HepG2 (cell line): ENCODE data around the gene RPA1. TPM values are rescaled to one million over a fixed set of nuclear protein-coding genes. Genes with fewer than 3 reads are reported as not detected.
"Not testable (repeated sequence)": the region's sequence is repeated elsewhere in the genome, so short reads cannot be mapped to it uniquely, and the experiment has no call there.

Experiments
- ATAC-seq: fragments of 200-7000 bp; cut with Tn5 transposase; 3 replicates; pipeline ENCODE4 v1.9.1; 2020; ENCODE audit warnings: mild to moderate bottlenecking, moderate library complexity
- BruUV-seq: library from RNA; stranded (reverse); fragments of 400-500 nt; replicated peaks from 2 replicates; lab custom pipeline; 2021; lab: Mats Ljungman, UMichigan
- CTCF ChIA-PET: fragments of 300-600 bp; formaldehyde crosslinking; extraction: SDS; loops from one replicate; lab custom pipeline; 2021; ENCODE audit warnings: low total read pairs, inconsistent platforms, low intra/inter-chr PET ratio; lab: Yijun Ruan, JAX
- POLR2A ChIA-PET: fragments of 350-600 bp; sonication (Branson Sonifier 250); formaldehyde crosslinking; loops from one replicate; lab custom pipeline; 2020; ENCODE audit warnings: antibody characterized with exemption, inconsistent platforms; lab: Yijun Ruan, JAX
- DNase-seq: peaks from one replicate; pipeline ENCODE4 v3.0.0-alpha.2; 2015; ENCODE audit warnings: low spot score
- FAIRE-seq: peaks from 3 replicates; lab custom pipeline; 2011; peaks lifted over from hg19 to GRCh38; lab: Jason Lieb, UNC
- H2AFZ ChIP-seq: one replicate; pipeline ENCODE4 v1.6.1; 2011; ENCODE audit warnings: low read length, inconsistent platforms
- H3K27ac ChIP-seq: fragments of 300-600 bp; 3 replicates; pipeline ENCODE4 v1.8.0; 2011; ENCODE audit warnings: mixed run types, mild to moderate bottlenecking, mixed read lengths, low read length, inconsistent platforms; ENCODE audit not compliant: insufficient read depth; ENCODE audit errors: extremely low read length
- H3K27me3 ChIP-seq, 2 experiments: fragments of 200-600 bp in 1 of 2; 2 replicates in 1 of 2; 3 replicates in 1 of 2; pipeline versions ENCODE4 v1.6.0 to v1.8.0; 2011; ENCODE audit warnings: low read length in 2 of 2, mild to moderate bottlenecking in 2 of 2, moderate library complexity in 2 of 2, inconsistent platforms in 1 of 2; ENCODE audit not compliant: insufficient read depth in 2 of 2, control insufficient read depth in 1 of 2
- H3K36me3 ChIP-seq, 2 experiments: fragments of 200-600 bp in 1 of 2; replicated peaks in 1 of 2; 2 replicates in 1 of 2; 3 replicates in 1 of 2; pipeline versions ENCODE4 v1.5.1 to v1.8.0; 2011; ENCODE audit warnings: low read length in 2 of 2, inconsistent platforms in 1 of 2; ENCODE audit not compliant: insufficient read depth in 2 of 2, control insufficient read depth in 1 of 2
- H3K4me1 ChIP-seq: 2 replicates; pipeline ENCODE4 v1.5.1; 2012; ENCODE audit warnings: low read length, inconsistent platforms; ENCODE audit not compliant: insufficient read depth
- H3K4me2 ChIP-seq: 2 replicates; pipeline ENCODE4 v1.6.0; 2011; ENCODE audit warnings: low read depth, low read length, inconsistent platforms
- H3K4me3 ChIP-seq, 3 experiments: fragments of 200-600 bp in 1 of 3; sonication (generic), shearing (Covaris generic) in 1 of 3; replicated peaks in 1 of 3; 2 replicates each; pipeline ENCODE4 v1.5.1; 2011 to 2016; ENCODE audit warnings: low read length in 3 of 3, inconsistent platforms in 2 of 3, low read depth in 2 of 3, mild to moderate bottlenecking in 2 of 3, control low read depth in 1 of 3, mixed read lengths in 1 of 3; ENCODE audit not compliant: insufficient read depth in 1 of 3
- H3K79me2 ChIP-seq: one replicate; pipeline ENCODE4 v1.6.1; 2011; ENCODE audit warnings: low read length, inconsistent platforms; ENCODE audit not compliant: insufficient read depth
- H3K9ac ChIP-seq: 2 replicates; pipeline ENCODE4 v1.6.0; 2011; ENCODE audit warnings: mild to moderate bottlenecking, low read depth, low read length, inconsistent platforms; ENCODE audit not compliant: insufficient read depth
- H3K9me3 ChIP-seq: 2 replicates; pipeline ENCODE4 v1.5.1; 2012; ENCODE audit warnings: mild to moderate bottlenecking, low read length
- H4K20me1 ChIP-seq: 2 replicates; pipeline ENCODE4 v1.6.0; 2011; ENCODE audit warnings: inconsistent platforms, mild to moderate bottlenecking, low read length, moderate library complexity; ENCODE audit not compliant: insufficient read depth
- ASH2L ChIP-seq: fragments of 300-600, 200-600 bp; sonication (generic); IDR thresholded peaks from 2 replicates; pipeline ENCODE4 v1.7.0; 2017; ENCODE audit warnings: low read depth, mild to moderate bottlenecking, moderate library complexity, mixed read lengths, low read length; ENCODE audit not compliant: insufficient read length
- EEA1 ChIP-seq: sonication (generic); formaldehyde crosslinking; IDR thresholded peaks from 2 replicates; pipeline ENCODE4 v1.5.1; 2020; ENCODE audit warnings: mild to moderate bottlenecking, missing genetic modification reagents, borderline replicate concordance
- KLF13 ChIP-seq: sonication (generic); formaldehyde crosslinking; IDR thresholded peaks from 2 replicates; pipeline ENCODE4 v1.4.0; 2020; ENCODE audit warnings: mild to moderate bottlenecking, missing genetic modification reagents
- MBNL3 ChIP-seq: fragments of 250-450 bp; sonication (Bioruptor Pico); conservative IDR thresholded peaks from 2 replicates; pipeline ENCODE4 v1.8.0; 2022; ENCODE audit warnings: mild to moderate bottlenecking, inconsistent platforms
- SIX4 ChIP-seq: sonication (generic); formaldehyde crosslinking; IDR thresholded peaks from 2 replicates; pipeline ENCODE4 v1.4.0; 2020; ENCODE audit warnings: missing genetic modification reagents
- ZBTB25 ChIP-seq: IDR thresholded peaks from 2 replicates; pipeline ENCODE4 v1.6.1; 2018; ENCODE audit warnings: missing genetic modification reagents
- ZNF775 ChIP-seq: sonication (generic); formaldehyde crosslinking; IDR thresholded peaks from 2 replicates; pipeline ENCODE4 v1.4.0; 2020; ENCODE audit warnings: missing genetic modification reagents, mild to moderate bottlenecking, moderate library complexity, borderline replicate concordance
- ZNF782 ChIP-seq: sonication (generic); formaldehyde crosslinking; IDR thresholded peaks from 2 replicates; pipeline ENCODE4 v1.4.0; 2020; ENCODE audit warnings: missing genetic modification reagents, mild to moderate bottlenecking, borderline replicate concordance
- ZNF841 ChIP-seq: sonication (generic); formaldehyde crosslinking; IDR thresholded peaks from 2 replicates; pipeline ENCODE4 v1.8.1; 2023; ENCODE audit warnings: missing genetic modification reagents, borderline replicate concordance
- WGBS: methylation state at CpG from one replicate; pipeline ENCODE4 v1.1.6; 2017; ENCODE audit warnings: low lambda C conversion rate; 5-methylcytosine and 5-hydroxymethylcytosine counted together
- in situ Hi-C: cut with HindIII; loops from 2 replicates; pipeline ENCODE4 v1.10.0; 2017; ENCODE audit warnings: low pct_unique_long_range_greater_than_20kb; ENCODE audit not compliant: extremely low pct_ligation_motif_present
- intact Hi-C: fragments of 100-400 bp; cut with micrococcal nuclease; formaldehyde crosslinking; loops from one replicate; pipeline ENCODE4 v1.10.0; 2022; ENCODE audit not compliant: unreplicated experiment
- polyA plus RNA-seq, 8 experiments: library from polyadenylated mRNA; depleted of rRNA in 3 of 8; stranded (reverse) in 7 of 8; unstranded in 1 of 8; fragments of >200 nt; fragmentation: Illumina TruSeq in 4 of 8; extraction: Trizol in 4 of 8; gene quantifications; 2 replicates each; pipeline versions ENCODE4 v1.2.1 to v1.2.3, GENCODE V29; 2011 to 2016; ENCODE audit warnings: low read depth in 4 of 8, missing spikeins in 1 of 8, mixed read lengths in 1 of 8; ENCODE audit not compliant: insufficient read depth in 1 of 8
- total RNA-seq, 5 experiments: library from RNA; depleted of rRNA; stranded (reverse); fragments of >200 nt; fragmentation: Illumina TruSeq; extraction: Trizol; gene quantifications; 2 replicates each; pipeline ENCODE4 v1.2.3, GENCODE V29; 2016; ENCODE audit warnings: low read depth in 1 of 5
- TF ChIP-seq, protein P1 (sequence below): sonication (generic); formaldehyde crosslinking; IDR thresholded peaks from 2 replicates; pipeline ENCODE4 v1.4.0; 2020; ENCODE audit warnings: missing genetic modification reagents

RPA1 gene
- total and polyA plus RNA-seq, 2 of the 13 experiments (the other 11 are each of a cell fraction or from before 2014, with no cell fraction given): 13.9 to 37.6 TPM

DNA sequence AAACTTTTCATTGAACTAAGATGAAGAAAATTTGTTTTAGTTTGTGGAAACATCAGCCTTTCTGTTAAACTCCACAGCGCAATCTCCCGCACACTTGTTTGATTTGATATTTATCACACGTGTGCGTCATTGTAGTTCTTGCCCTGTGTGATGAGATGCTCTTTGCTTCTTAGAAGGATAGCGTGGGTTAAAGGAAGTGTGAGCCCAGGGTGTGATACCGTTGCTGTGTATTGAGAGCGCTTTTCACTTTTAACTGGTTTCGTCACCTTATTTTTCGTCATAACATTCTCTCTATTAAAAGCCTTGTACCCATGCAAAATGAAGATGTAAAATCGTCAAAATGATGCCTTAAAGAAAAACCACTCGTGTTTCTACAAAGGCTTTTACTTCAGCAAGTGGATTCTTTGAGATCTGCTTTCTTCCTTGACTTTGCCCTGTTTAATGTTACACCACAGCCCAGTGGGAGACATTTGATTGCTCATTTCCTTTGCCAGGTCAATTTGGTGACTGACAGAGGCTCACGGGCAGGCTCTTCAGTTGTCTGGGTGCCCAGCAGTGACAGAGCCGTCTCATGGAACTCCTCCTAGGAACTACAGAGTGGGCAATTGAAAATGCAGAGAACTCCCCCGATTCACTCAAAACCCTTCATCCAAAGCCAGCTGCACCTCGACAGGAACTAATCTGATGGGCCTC, 61.1 kb downstream of the RPA1 start (continued):
- no peak for TF ChIP-seq ZNF841 (CRISPR knock-in tag)

- FAIRE-seq (no peak), ATAC-seq (no peak)
Observed at GRCh38 chr17:1894753-1895339, 65.0 kb downstream of the RPA1 start.

GRCh38 chr17:1895479-1895878, 65.7 kb downstream of the RPA1 start:
- 97% methylated on average over 11 of the region's 11 CpGs for WGBS
- ATAC-seq, H3K79me2 ChIP-seq, intact Hi-C loops, in situ Hi-C loops, H3K4me2 ChIP-seq, POLR2A ChIA-PET, H3K27me3 ChIP-seq, DNase-seq, CTCF ChIA-PET, H3K27ac ChIP-seq, H3K4me3 ChIP-seq, H3K9me3 ChIP-seq, FAIRE-seq, H2AFZ ChIP-seq, BruUV-seq, H3K9ac ChIP-seq, H4K20me1 ChIP-seq: not testable (repeated sequence)
- Histone ChIP-seq H3K36me3 (peaks cover 9 to 51% of the 10 kb centered on the region in 2 experiments), H3K4me1 (peaks cover 17% of the 10 kb centered on the region)

More at GRCh38 chr17:1894753-1895339, 65.0 kb downstream of the RPA1 start:
- no peak overlapping the region for H3K4me3 ChIP-seq
- H3K4me1 ChIP-seq: peaks cover 17% of the 10 kb centered on the region
- ChIA-PET POLR2A (no interaction called here), CTCF (no interaction called here)
- H3K9me3 ChIP-seq: no peaks in the 10 kb centered on the region
- 92% methylated on average over 7 of the region's 7 CpGs for WGBS
- no peak for TF ChIP-seq KLF13 (CRISPR knock-in tag)
- TF ChIP-seq ASH2L: no peak
- TF ChIP-seq MBNL3: no peak
- no peak for TF ChIP-seq ZNF775
- TF ChIP-seq, protein P1, sequence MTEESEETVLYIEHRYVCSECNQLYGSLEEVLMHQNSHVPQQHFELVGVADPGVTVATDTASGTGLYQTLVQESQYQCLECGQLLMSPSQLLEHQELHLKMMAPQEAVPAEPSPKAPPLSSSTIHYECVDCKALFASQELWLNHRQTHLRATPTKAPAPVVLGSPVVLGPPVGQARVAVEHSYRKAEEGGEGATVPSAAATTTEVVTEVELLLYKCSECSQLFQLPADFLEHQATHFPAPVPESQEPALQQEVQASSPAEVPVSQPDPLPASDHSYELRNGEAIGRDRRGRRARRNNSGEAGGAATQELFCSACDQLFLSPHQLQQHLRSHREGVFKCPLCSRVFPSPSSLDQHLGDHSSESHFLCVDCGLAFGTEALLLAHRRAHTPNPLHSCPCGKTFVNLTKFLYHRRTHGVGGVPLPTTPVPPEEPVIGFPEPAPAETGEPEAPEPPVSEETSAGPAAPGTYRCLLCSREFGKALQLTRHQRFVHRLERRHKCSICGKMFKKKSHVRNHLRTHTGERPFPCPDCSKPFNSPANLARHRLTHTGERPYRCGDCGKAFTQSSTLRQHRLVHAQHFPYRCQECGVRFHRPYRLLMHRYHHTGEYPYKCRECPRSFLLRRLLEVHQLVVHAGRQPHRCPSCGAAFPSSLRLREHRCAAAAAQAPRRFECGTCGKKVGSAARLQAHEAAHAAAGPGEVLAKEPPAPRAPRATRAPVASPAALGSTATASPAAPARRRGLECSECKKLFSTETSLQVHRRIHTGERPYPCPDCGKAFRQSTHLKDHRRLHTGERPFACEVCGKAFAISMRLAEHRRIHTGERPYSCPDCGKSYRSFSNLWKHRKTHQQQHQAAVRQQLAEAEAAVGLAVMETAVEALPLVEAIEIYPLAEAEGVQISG (CRISPR knock-in tag): no peak
- TF ChIP-seq EEA1: no peak
- TF ChIP-seq ZNF782 (CRISPR knock-in tag): no peak
- no peak for TF ChIP-seq ZBTB25
- TF ChIP-seq SIX4 (CRISPR knock-in tag): no peak
- H3K36me3 ChIP-seq: peaks cover 11 to 51% of the 10 kb centered on the region in 2 experiments
- no peaks in the 10 kb centered on the region for H3K27me3 ChIP-seq
- BruUV-seq: no TSS peak
- DNase-seq: no peak
- H2AFZ ChIP-seq: no peak overlapping the region
- no peaks in the 10 kb centered on the region for H3K79me2 ChIP-seq
- in situ Hi-C loops (no loop called here), intact Hi-C loops (no loop called here)
- H3K9ac ChIP-seq: no peak overlapping the region
- no peak overlapping the region for H3K27ac ChIP-seq
- no peaks in the 10 kb centered on the region for H4K20me1 ChIP-seq
- no peak overlapping the region for H3K4me2 ChIP-seq
